Neural progenitor cell (in vitro differentiated cells): Measurements from ENCODE around the gene MARK3. TPM values are rescaled to one million over a fixed set of nuclear protein-coding genes. Genes with fewer than 3 reads are reported as not detected.
"Not testable (repeated sequence)": the region's sequence is repeated elsewhere in the genome, so short reads cannot be mapped to it uniquely, and the experiment has no call there.

Source experiments
- DNase-seq: peaks from one replicate; pipeline ENCODE4 v3.0.0-alpha.2; 2016; ENCODE audit warnings: low spot score
- H2AFZ ChIP-seq: fragments of 200-600 bp; sonication (generic); replicated peaks from 2 replicates; pipeline ENCODE4 v1.6.1; 2016; ENCODE audit warnings: antibody characterized with exemption
- H3F3A ChIP-seq: fragments of 200-600 bp; sonication (generic); 2 replicates; pipeline ENCODE4 v1.6.1; 2016; ENCODE audit warnings: antibody characterized with exemption, low read depth
- H3K27ac ChIP-seq: fragments of 200-600 bp; sonication (generic); 2 replicates; pipeline ENCODE4 v1.5.1; 2016; ENCODE audit warnings: mild to moderate bottlenecking
- H3K27me3 ChIP-seq: fragments of 200-600 bp; sonication (generic); 2 replicates; pipeline ENCODE4 v1.6.1; 2016; ENCODE audit warnings: mild to moderate bottlenecking, moderate library complexity
- H3K36me3 ChIP-seq: fragments of 200-600 bp; sonication (generic); 2 replicates; pipeline ENCODE4 v1.5.1; 2016
- H3K4me1 ChIP-seq: fragments of 200-600 bp; sonication (generic); 2 replicates; pipeline ENCODE4 v1.6.1; 2016; ENCODE audit warnings: mixed run types
- H3K4me2 ChIP-seq: fragments of 200-600 bp; sonication (generic); 2 replicates; pipeline ENCODE4 v1.6.1; 2016
- H3K4me3 ChIP-seq: fragments of 200-600 bp; sonication (generic); 2 replicates; pipeline ENCODE4 v1.5.1; 2016
- H3K79me2 ChIP-seq: fragments of 200-600 bp; sonication (generic); 2 replicates; pipeline ENCODE4 v1.6.1; 2016; ENCODE audit warnings: low read depth
- H3K9ac ChIP-seq: fragments of 200-600 bp; sonication (generic); 2 replicates; pipeline ENCODE4 v1.6.1; 2016
- H3K9me3 ChIP-seq: fragments of 200-600 bp; sonication (generic); 2 replicates; pipeline ENCODE4 v1.5.1; 2016; ENCODE audit warnings: low read depth
- H4K20me1 ChIP-seq: fragments of 200-600 bp; sonication (generic); 2 replicates; pipeline ENCODE4 v1.6.1; 2016; ENCODE audit warnings: low read depth
- H3K27ac Mint-ChIP-seq: 3 replicates; pipeline ENCODE4 v1.8.0; 2021; ENCODE audit warnings: mixed read lengths
- H3K27me3 Mint-ChIP-seq: 2 replicates; pipeline ENCODE4 v1.8.0; 2022; ENCODE audit warnings: low read depth, mild to moderate bottlenecking, inconsistent platforms, moderate library complexity, mixed read lengths; ENCODE audit not compliant: insufficient read depth
- H3K36me3 Mint-ChIP-seq: 3 replicates; pipeline ENCODE4 v1.8.0; 2021; ENCODE audit warnings: mixed read lengths
- H3K4me1 Mint-ChIP-seq: 3 replicates; pipeline ENCODE4 v1.8.0; 2021; ENCODE audit warnings: mixed read lengths
- H3K4me3 Mint-ChIP-seq: 3 replicates; pipeline ENCODE4 v1.8.0; 2021; ENCODE audit warnings: mild to moderate bottlenecking, moderate library complexity, mixed read lengths
- H3K9me3 Mint-ChIP-seq: 3 replicates; pipeline ENCODE4 v1.8.0; 2020; ENCODE audit warnings: mixed read lengths
- CTCF ChIP-seq: fragments of 200-600 bp; sonication (generic); IDR thresholded peaks from 2 replicates; pipeline ENCODE4 v1.5.1; 2017; ENCODE audit warnings: antibody characterized with exemption, mild to moderate bottlenecking
- EZH2 ChIP-seq: fragments of 200-600 bp; sonication (generic); IDR thresholded peaks from 2 replicates; pipeline ENCODE4 v1.6.1; 2017; ENCODE audit warnings: antibody characterized with exemption, mild to moderate bottlenecking, moderate library complexity
- EZH2phosphoT487 ChIP-seq: fragments of 200-600 bp; sonication (generic); IDR thresholded peaks from 2 replicates; pipeline ENCODE4 v1.6.1; 2017; ENCODE audit warnings: antibody characterized with exemption
- total RNA-seq: library from RNA; depleted of rRNA; stranded (reverse); fragments of >200 nt; gene quantifications from 2 replicates; pipeline ENCODE4 v1.2.3, GENCODE V29; 2015; ENCODE audit warnings: low replicate concordance

The MARK3 gene
- total RNA-seq, 1 donor from 2014 or later, result 80.7 TPM

- TF ChIP-seq EZH2phosphoT487 (no peak), CTCF (no peak), EZH2 (no peak)
- H3K27me3 Mint-ChIP-seq, result peaks cover 5% of the 10 kb centered on the region
- H4K20me1 ChIP-seq, result no peaks in the 10 kb centered on the region
- H3K4me3 ChIP-seq, result no peak overlapping the region
- no peak for DNase-seq
- no peak overlapping the region for H3K9ac ChIP-seq
- H3K27ac Mint-ChIP-seq, result no peak overlapping the region
- H3F3A ChIP-seq, result no peaks in the 10 kb centered on the region
- no peaks in the 10 kb centered on the region for H3K9me3 Mint-ChIP-seq
- H3K36me3 ChIP-seq, result no peaks in the 10 kb centered on the region
- H3K79me2 ChIP-seq, result no peaks in the 10 kb centered on the region
- H3K27me3 ChIP-seq, result no peaks in the 10 kb centered on the region
- peak overlapping the region; percentile 67 for H3K4me3 Mint-ChIP-seq
- no peaks in the 10 kb centered on the region for H3K9me3 ChIP-seq
- no peak overlapping the region for H2AFZ ChIP-seq
- peaks cover 26% of the 10 kb centered on the region for H3K36me3 Mint-ChIP-seq
- H3K4me2 ChIP-seq, result no peak overlapping the region
- H3K27ac ChIP-seq, result no peak overlapping the region
- no peaks in the 10 kb centered on the region for H3K4me1 ChIP-seq
- H3K4me1 Mint-ChIP-seq, result peaks cover 11% of the 10 kb centered on the region
Measured at GRCh38 chr14:103509864-103510723, 124.9 kb downstream of the MARK3 start.

- Histone ChIP-seq H3K27ac (no peak overlapping the region), H3K27me3 (no peaks in the 10 kb centered on the region), H3K4me1 (no peaks in the 10 kb centered on the region), H3K36me3 (no peaks in the 10 kb centered on the region), H2AFZ (no peak overlapping the region), H3F3A (no peaks in the 10 kb centered on the region), H3K9ac (no peak overlapping the region), H3K4me2 (no peak overlapping the region), H3K9me3 (no peaks in the 10 kb centered on the region), H3K4me3 (no peak overlapping the region), H4K20me1 (no peaks in the 10 kb centered on the region), H3K79me2 (no peaks in the 10 kb centered on the region)
- TF ChIP-seq CTCF, result no peak
- no peak for TF ChIP-seq EZH2
- TF ChIP-seq EZH2phosphoT487, result no peak
- H3K9me3 Mint-ChIP-seq, result no peaks in the 10 kb centered on the region
- peaks cover 9% of the 10 kb centered on the region for H3K4me1 Mint-ChIP-seq
- no peak for DNase-seq
- H3K36me3 Mint-ChIP-seq, result peaks cover 22% of the 10 kb centered on the region
- H3K27me3 Mint-ChIP-seq, result peaks cover 3% of the 10 kb centered on the region
- H3K4me3 Mint-ChIP-seq, result peak overlapping the region; percentile 67
- H3K27ac Mint-ChIP-seq, result no peak overlapping the region
Measured at GRCh38 chr14:103510724-103511693, 125.8 kb downstream of the MARK3 start.

- not testable (repeated sequence) for H3K9me3 ChIP-seq, H3K9ac ChIP-seq, H3K9me3 Mint-ChIP-seq, DNase-seq, H3K4me1 ChIP-seq, H2AFZ ChIP-seq, H4K20me1 ChIP-seq, H3K4me3 Mint-ChIP-seq, H3K79me2 ChIP-seq, H3K36me3 ChIP-seq, H3K27me3 Mint-ChIP-seq, H3K4me2 ChIP-seq, H3F3A ChIP-seq, H3K27ac ChIP-seq, H3K27me3 ChIP-seq, H3K4me3 ChIP-seq
- H3K36me3 Mint-ChIP-seq, result peaks cover 20% of the 10 kb centered on the region
- peaks cover 19% of the 10 kb centered on the region for H3K4me1 Mint-ChIP-seq
- H3K27ac Mint-ChIP-seq, result peak overlapping the region; percentile 2
Measured at GRCh38 chr14:103512180-103512579, 127.0 kb downstream of the MARK3 start.
